ENCODE data around the gene MDK. TPM values are rescaled to one million over a fixed set of nuclear protein-coding genes. Genes with fewer than 3 reads are reported as not detected.

MDK gene, protein sequence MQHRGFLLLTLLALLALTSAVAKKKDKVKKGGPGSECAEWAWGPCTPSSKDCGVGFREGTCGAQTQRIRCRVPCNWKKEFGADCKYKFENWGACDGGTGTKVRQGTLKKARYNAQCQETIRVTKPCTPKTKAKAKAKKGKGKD
- total RNA-seq: 1.5 TPM

- peak within 1 kb of the TSS; percentile 47 for H3K4me3 ChIP-seq (ENCODE audit: low read length)
- H3K4me1 ChIP-seq (ENCODE audit: insufficient read depth, low read length): peaks cover 30% of the 10 kb centered on the region
- no peaks in the 10 kb centered on the region for H3K9me3 ChIP-seq (ENCODE audit: low read depth, low read length)
- peaks cover 15% of the 10 kb centered on the region for H3K27me3 ChIP-seq (ENCODE audit: insufficient read depth, low read length)
These were observed at the start of gene MDK for GRCh38 chr11:46381048-46381818. MDK (plus strand) TSS chr11:46381669; CDS start chr11:46382058, 389 bp downstream.

DNA sequence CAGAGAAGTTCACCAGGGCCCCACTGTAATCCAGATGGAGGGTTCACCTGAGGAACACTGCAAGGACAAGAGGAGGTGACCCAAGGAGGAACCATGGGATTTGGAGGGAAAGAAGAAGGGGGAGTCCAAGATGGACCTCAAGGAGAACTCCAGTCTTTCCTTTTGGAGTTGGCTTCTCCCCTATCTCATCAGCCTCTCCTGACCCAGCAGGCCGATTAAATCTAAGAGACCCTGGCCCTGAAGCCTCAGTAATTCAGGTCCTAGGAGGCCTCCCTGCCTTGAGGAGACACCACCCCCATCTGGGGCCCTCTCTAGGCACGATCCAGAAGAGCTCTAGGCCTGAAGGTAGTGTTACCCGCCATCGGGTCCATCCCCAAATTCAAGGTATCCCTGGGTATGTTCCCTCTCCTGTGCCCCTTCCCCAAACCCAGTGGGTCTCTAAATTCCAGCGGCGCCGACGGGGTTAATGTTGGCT, 49.3 kb upstream of the MDK start:
- peak overlapping the region; percentile 33 for H3K4me3 ChIP-seq (ENCODE audit: low read length)

DNA sequence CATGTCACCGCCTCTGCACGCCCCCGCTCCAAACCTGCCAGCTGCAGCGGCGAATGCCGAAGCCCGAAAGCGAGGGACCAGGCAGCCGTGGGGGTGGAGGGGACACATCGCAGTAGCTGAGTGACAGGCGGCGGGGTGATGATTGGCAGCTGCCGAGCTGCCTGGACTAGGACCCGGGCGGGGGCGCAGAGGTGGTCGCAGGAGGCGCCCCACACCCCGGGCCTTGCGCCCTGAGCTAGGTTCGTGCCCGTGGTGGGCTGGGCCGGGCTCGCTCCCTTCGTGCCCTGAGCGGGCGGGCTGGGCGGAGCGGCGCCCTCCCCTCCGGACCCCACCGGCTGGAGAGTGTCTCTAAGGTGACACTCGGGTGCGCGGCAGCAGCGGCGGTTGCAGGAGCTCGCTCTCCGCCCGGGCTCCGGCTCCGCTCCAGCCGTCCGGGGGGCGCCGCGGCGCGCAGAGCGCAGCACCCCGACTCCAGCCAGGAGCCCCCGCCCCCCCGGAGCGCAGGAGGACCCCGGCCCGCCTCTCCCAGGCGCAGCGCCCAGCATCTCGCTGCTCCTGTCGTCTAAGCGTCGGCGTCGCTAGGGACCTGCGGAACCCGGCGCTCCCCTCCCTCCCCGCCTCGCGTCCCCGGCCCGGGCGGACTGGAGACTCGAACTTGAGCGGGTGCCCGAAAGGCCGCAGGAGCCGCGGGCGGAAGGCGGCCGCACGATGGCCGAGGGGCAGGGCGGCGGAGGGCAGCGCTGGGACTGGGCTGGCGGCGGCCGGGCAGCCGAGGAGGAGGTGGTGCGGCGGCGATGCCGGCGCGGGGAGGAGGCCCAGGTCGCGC, 48.7 kb upstream of the MDK start:
- Histone ChIP-seq H3K27me3 (ENCODE audit: insufficient read depth, low read length) (peaks cover 43% of the 10 kb centered on the region), H3K4me1 (ENCODE audit: insufficient read depth, low read length) (peaks cover 81% of the 10 kb centered on the region), H3K4me3 (ENCODE audit: low read length) (peak overlapping the region; percentile 33), H3K9me3 (ENCODE audit: low read depth, low read length) (no peaks in the 10 kb centered on the region)

More for the DNA sequence above, 49.3 kb upstream of the MDK start:
- H3K27me3 ChIP-seq (ENCODE audit: insufficient read depth, low read length): peaks cover 43% of the 10 kb centered on the region
- H3K4me1 ChIP-seq (ENCODE audit: insufficient read depth, low read length): peaks cover 75% of the 10 kb centered on the region
- no peaks in the 10 kb centered on the region for H3K9me3 ChIP-seq (ENCODE audit: low read depth, low read length)

- H3K27me3 ChIP-seq (ENCODE audit: insufficient read depth, low read length): peaks cover 43% of the 10 kb centered on the region
- H3K4me1 ChIP-seq (ENCODE audit: insufficient read depth, low read length): peaks cover 88% of the 10 kb centered on the region
- H3K4me3 ChIP-seq (ENCODE audit: low read length): peak overlapping the region; percentile 33
- H3K9me3 ChIP-seq (ENCODE audit: low read depth, low read length): no peaks in the 10 kb centered on the region
These were observed 48.0 kb upstream of the MDK start for GRCh38 chr11:46333394-46333947.

DNA sequence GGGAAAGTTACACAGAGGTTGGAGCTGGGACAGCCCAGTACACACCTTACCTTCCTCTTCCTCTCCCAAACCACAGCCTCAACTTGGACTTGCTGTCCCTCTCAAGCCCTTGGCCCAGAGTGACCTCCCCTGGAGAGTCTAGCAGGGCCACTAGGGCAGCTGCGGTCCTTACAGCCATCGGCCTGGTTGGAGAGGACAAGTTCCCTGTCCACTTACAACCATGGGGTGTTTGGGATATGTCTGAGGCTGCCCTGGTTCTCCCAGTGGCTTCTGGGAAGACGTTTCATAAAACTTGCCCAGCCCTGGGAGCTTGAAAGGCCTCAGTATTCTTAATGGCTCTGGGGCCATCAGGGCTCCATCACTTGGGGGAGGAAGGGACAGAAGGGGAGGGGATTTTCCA, 47.3 kb upstream of the MDK start:
- no peaks in the 10 kb centered on the region for H3K9me3 ChIP-seq (ENCODE audit: low read depth, low read length)

GRCh38 chr11:46335271-46335670, 46.2 kb upstream of the MDK start:
- no peak overlapping the region for H3K4me3 ChIP-seq (ENCODE audit: low read length)
- no peaks in the 10 kb centered on the region for H3K9me3 ChIP-seq (ENCODE audit: low read depth, low read length)
- H3K27me3 ChIP-seq (ENCODE audit: insufficient read depth, low read length): peaks cover 37% of the 10 kb centered on the region
- H3K4me1 ChIP-seq (ENCODE audit: insufficient read depth, low read length): peaks cover 97% of the 10 kb centered on the region

More for the DNA sequence above, 47.3 kb upstream of the MDK start:
- Histone ChIP-seq H3K4me1 (ENCODE audit: insufficient read depth, low read length) (peaks cover 95% of the 10 kb centered on the region), H3K27me3 (ENCODE audit: insufficient read depth, low read length) (peaks cover 43% of the 10 kb centered on the region), H3K4me3 (ENCODE audit: low read length) (no peak overlapping the region)

DNA sequence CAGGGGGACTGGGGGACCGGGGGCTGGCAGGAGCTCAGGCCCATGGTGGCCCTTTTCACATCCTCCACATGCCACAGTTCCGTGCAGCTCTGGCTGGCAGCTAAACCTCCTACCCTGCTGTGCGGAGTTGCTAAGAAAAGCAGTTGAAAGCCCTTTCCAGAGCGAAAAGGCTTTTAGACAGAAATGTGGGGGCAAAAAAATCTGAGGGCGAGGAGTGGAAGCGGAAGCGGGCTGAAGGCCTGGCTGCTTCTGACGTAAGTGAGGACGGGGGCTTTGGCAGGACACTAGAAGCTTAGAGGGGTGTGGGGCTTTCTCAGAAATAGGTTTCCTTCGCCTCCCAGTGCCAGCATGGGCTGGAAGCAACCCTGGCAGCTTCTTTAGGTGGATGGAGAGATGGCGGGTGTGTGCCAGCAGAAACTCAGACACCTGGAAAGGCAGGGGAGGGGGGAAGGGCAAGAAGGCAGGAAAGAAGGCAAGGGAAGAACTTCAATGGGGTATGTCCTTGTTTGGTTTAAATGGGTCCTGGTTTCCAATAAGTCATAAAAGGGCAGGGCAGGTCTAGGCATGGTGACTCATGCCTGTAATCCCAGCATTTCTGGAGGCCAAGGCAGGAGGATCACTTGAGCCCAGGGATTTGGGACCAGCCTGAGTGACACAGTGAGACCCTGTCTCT, 45.4 kb upstream of the MDK start:
- no peaks in the 10 kb centered on the region for H3K9me3 ChIP-seq (ENCODE audit: low read depth, low read length)
- peaks cover 97% of the 10 kb centered on the region for H3K4me1 ChIP-seq (ENCODE audit: insufficient read depth, low read length)
- peaks cover 30% of the 10 kb centered on the region for H3K27me3 ChIP-seq (ENCODE audit: insufficient read depth, low read length)
- H3K4me3 ChIP-seq (ENCODE audit: low read length): no peak overlapping the region

GRCh38 chr11:46336563-46337180, 44.8 kb upstream of the MDK start:
- Histone ChIP-seq H3K27me3 (ENCODE audit: insufficient read depth, low read length) (peaks cover 24% of the 10 kb centered on the region), H3K4me3 (ENCODE audit: low read length) (no peak overlapping the region), H3K4me1 (ENCODE audit: insufficient read depth, low read length) (peaks cover 97% of the 10 kb centered on the region), H3K9me3 (ENCODE audit: low read depth, low read length) (no peaks in the 10 kb centered on the region)

DNA sequence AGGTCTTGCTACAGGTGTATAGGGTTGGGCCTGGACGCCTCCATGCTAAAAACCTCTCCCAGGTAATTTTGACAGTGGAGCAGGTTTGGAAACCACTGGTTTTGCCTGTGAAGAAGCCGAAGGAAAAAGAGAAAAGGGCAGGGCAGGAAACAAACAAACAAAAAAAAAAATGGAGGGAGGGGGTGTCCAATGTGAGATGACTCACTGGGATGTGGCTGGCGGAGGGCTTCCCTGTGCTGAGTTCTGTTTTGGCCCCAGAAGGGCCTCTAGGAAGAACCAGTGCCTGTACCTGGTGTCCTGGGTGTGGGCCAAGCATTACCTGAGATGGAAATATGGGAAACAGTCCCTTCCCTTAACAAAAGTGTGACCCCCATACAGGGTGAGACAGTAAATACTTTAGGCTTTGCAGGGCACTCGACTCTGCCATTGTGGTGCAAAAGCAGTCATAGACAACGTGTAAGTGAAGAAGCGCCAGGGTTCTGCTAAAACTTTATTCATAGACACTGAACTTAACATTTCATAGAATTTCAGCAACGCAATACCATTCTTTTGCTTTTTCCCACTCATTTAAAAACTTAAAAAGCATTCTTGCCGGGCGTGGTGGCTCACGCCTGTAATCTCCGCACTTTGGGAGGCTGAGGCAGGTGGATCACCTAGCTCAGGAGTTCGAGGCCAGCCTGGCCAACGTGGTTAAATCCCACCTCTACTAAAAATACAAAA, 43.7 kb upstream of the MDK start:
- no peaks in the 10 kb centered on the region for H3K9me3 ChIP-seq (ENCODE audit: low read depth, low read length)
- H3K4me1 ChIP-seq (ENCODE audit: insufficient read depth, low read length): peaks cover 97% of the 10 kb centered on the region
- no peak overlapping the region for H3K4me3 ChIP-seq (ENCODE audit: low read length)
- peaks cover 14% of the 10 kb centered on the region for H3K27me3 ChIP-seq (ENCODE audit: insufficient read depth, low read length)

GRCh38 chr11:46338636-46338987, 42.9 kb upstream of the MDK start:
- peaks cover 11% of the 10 kb centered on the region for H3K27me3 ChIP-seq (ENCODE audit: insufficient read depth, low read length)
- no peak overlapping the region for H3K4me3 ChIP-seq (ENCODE audit: low read length)
- H3K9me3 ChIP-seq (ENCODE audit: low read depth, low read length): no peaks in the 10 kb centered on the region
- peaks cover 98% of the 10 kb centered on the region for H3K4me1 ChIP-seq (ENCODE audit: insufficient read depth, low read length)

DNA sequence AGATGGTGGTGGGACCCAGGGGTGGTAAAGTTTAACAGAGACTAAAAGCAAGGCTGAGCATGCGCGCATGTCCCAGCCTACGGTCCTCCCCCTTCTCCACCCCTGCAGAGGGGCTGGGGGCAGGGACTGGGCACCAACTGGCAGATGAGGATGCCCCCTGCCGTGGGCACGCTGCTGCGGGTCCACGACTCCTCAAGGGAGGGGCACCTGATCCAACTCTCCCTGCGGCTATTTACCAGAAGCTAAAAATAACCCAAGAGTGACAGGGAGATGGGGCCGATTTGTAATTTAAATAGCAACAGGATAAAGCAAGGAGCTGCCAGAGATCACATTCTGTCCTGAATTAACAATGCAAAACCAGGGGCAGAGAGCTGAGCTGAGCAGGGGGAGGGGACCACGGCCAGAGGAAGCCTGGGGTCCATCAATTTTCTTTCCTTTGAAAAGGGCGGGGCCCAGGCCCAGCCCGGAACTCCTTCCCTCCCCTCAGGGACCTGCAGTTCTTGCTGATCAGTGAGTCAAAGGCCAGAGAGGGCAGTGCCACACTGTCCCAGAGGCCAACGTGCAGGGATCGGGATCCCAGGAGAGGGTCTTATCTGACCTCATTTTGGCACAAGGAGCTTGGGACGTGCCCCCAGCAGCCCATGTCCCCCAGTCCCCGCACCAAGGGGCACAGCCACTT, 42.3 kb upstream of the MDK start:
- Histone ChIP-seq H3K9me3 (ENCODE audit: low read depth, low read length) (no peaks in the 10 kb centered on the region), H3K27me3 (ENCODE audit: insufficient read depth, low read length) (peaks cover 5% of the 10 kb centered on the region), H3K4me3 (ENCODE audit: low read length) (no peak overlapping the region), H3K4me1 (ENCODE audit: insufficient read depth, low read length) (peaks cover 98% of the 10 kb centered on the region)

- H3K9me3 ChIP-seq (ENCODE audit: low read depth, low read length): no peaks in the 10 kb centered on the region
- H3K27me3 ChIP-seq (ENCODE audit: insufficient read depth, low read length): no peaks in the 10 kb centered on the region
- peaks cover 98% of the 10 kb centered on the region for H3K4me1 ChIP-seq (ENCODE audit: insufficient read depth, low read length)
- H3K4me3 ChIP-seq (ENCODE audit: low read length): no peak overlapping the region
These were observed 41.7 kb upstream of the MDK start for GRCh38 chr11:46339816-46340215.

DNA sequence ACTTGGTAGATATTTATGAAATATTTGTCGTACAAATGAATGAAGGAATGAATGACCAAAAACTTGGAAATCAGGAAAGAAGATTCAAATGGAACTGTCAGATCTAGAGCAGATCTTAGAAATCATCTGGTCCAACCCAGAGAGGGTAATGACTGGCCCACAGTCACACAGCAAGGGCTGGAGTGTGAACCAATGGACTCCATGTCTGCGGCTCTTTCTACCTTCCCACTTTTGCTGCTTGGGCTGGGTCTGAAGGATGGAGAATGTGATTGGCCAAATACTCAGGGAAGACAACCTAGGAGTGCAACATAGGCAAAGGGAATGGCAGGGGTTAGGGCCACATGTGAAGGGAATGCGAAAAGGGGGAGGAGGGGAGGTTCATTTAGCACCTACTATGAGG, 40.0 kb upstream of the MDK start:
- H3K9me3 ChIP-seq (ENCODE audit: low read depth, low read length): no peaks in the 10 kb centered on the region
- H3K4me1 ChIP-seq (ENCODE audit: insufficient read depth, low read length): peaks cover 100% of the 10 kb centered on the region
- no peak overlapping the region for H3K4me3 ChIP-seq (ENCODE audit: low read length)
- no peaks in the 10 kb centered on the region for H3K27me3 ChIP-seq (ENCODE audit: insufficient read depth, low read length)
